Parathyroid adenoma (tissue), 2 donors: ENCODE results near the gene RGS5.

Experiments used
- H2AFZ ChIP-seq: fragments of 300-600 bp; sonication (generic); one replicate; pipeline ENCODE4 v1.7.0; 2017; ENCODE audit warnings: antibody characterized with exemption, mild to moderate bottlenecking
- H3K27ac ChIP-seq: fragments of 300-600 bp; sonication (generic); one replicate; pipeline ENCODE4 v1.7.0; 2017
- H3K27me3 ChIP-seq: fragments of 300-600 bp; sonication (generic); one replicate; pipeline ENCODE4 v1.7.0; 2017; ENCODE audit warnings: low read length; ENCODE audit not compliant: control insufficient read depth, insufficient read depth
- H3K36me3 ChIP-seq: fragments of 300-600 bp; sonication (generic); one replicate; pipeline ENCODE4 v1.7.0; 2017; ENCODE audit warnings: low read length; ENCODE audit not compliant: control insufficient read depth, insufficient read depth
- H3K4me1 ChIP-seq: fragments of 300-600 bp; sonication (generic); one replicate; pipeline ENCODE4 v1.7.0; 2017; ENCODE audit warnings: control low read depth
- H3K4me2 ChIP-seq: fragments of 300-600 bp; sonication (generic); one replicate; pipeline ENCODE4 v1.7.0; 2017; ENCODE audit warnings: low read length
- H3K4me3 ChIP-seq: fragments of 300-600 bp; sonication (generic); one replicate; pipeline ENCODE4 v1.7.0; 2017; ENCODE audit warnings: low read depth, low read length
- H3K79me2 ChIP-seq: fragments of 300-600 bp; sonication (generic); one replicate; pipeline ENCODE4 v1.7.0; 2017; ENCODE audit warnings: control low read depth
- H3K9ac ChIP-seq: fragments of 300-600 bp; sonication (generic); one replicate; pipeline ENCODE4 v1.7.0; 2017; ENCODE audit warnings: mild to moderate bottlenecking
- H3K9me3 ChIP-seq: fragments of 300-600 bp; sonication (generic); one replicate; pipeline ENCODE4 v1.7.0; 2017; ENCODE audit warnings: low read length; ENCODE audit not compliant: control insufficient read depth
- CTCF ChIP-seq: fragments of 300-600 bp; sonication (generic); IDR thresholded peaks from one replicate; pipeline ENCODE4 v1.7.0; 2017; ENCODE audit warnings: antibody characterized with exemption, mild to moderate bottlenecking
- donor health status: primary hyperparathyroidism.

Gene RGS5

GRCh38 chr1:163093579-163093978, 109.1 kb downstream of the RGS5 start:
- Histone ChIP-seq H3K4me3 (no peak overlapping the region), H3K79me2 (no peaks in the 10 kb centered on the region), H3K9ac (no peak overlapping the region), H3K4me2 (no peak overlapping the region), H3K27me3 (no peaks in the 10 kb centered on the region), H2AFZ (no peak overlapping the region), H3K9me3 (no peaks in the 10 kb centered on the region), H3K36me3 (no peaks in the 10 kb centered on the region), H3K4me1 (no peaks in the 10 kb centered on the region), H3K27ac (no peak overlapping the region)
- no peak for TF ChIP-seq CTCF

DNA sequence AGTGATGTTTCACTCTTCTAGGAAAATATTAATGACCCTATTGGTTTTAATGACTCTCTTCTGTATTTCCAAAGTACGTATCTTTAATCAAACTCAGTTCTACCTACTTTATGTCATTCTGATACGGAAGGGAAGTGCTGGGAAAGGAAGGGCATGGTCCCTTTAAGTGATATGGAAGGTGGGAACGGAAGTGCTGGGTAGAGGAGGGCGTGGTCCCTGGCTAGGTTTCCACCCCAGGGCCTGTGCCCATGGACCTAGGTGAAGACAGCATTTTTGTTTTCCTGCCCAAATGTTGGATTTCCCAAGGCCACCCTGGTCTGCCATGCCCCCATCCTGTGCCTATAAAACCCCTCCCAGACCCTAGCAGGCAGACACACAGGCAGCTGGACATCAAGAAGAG, 109.5 kb downstream of the RGS5 start:
- Histone ChIP-seq H2AFZ (no peak overlapping the region), H3K27ac (no peak overlapping the region), H3K9ac (no peak overlapping the region), H3K4me1 (no peaks in the 10 kb centered on the region), H3K9me3 (no peaks in the 10 kb centered on the region), H3K79me2 (no peaks in the 10 kb centered on the region), H3K4me2 (no peak overlapping the region), H3K27me3 (no peaks in the 10 kb centered on the region), H3K4me3 (no peak overlapping the region), H3K36me3 (no peaks in the 10 kb centered on the region)
- no peak for TF ChIP-seq CTCF
